Measurements from ENCODE around the gene OCEL1. TPM values are rescaled to one million over a fixed set of nuclear protein-coding genes. Genes with fewer than 3 reads are reported as not detected.
"Not testable (repeated sequence)": the region's sequence is repeated elsewhere in the genome, so short reads cannot be mapped to it uniquely, and the experiment has no call there.

OCEL1 gene
- total RNA-seq, 4 donors from 2014 or later = 6.7 to 17.7 (median 9.3) TPM

GRCh38 chr19:17185590-17185989 is 40.4 kb upstream of the OCEL1 start:
- ATAC-seq (ENCODE audit: low FRiP score) (no peak), DNase-seq (ENCODE audit: low spot score) (no peak)
- no peak for TF ChIP-seq CTCF (IDR thresholded peaks at IDR 0.05)

DNA sequence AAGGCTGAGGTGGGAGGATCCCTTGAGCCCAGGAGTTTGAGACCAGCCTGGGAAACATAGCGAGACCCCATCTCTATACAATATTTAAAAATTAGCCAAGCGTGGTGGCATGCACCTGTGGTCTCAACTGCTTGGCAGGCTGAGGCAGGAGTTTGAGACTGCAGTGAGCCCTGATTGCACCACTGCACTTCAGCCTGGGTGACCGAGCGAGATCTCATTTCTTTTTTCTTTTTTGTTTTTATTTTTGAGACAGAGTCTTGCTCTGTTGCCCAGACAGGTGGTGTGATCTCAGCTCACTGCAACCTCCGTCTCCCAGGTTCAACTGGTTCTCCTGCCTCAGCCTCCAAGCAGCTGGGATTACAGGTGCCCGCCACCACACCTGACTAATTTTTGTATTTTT is 34.3 kb upstream of the OCEL1 start:
- not testable (repeated sequence) for ATAC-seq (ENCODE audit: low FRiP score); DNase-seq (ENCODE audit: low spot score)

DNA sequence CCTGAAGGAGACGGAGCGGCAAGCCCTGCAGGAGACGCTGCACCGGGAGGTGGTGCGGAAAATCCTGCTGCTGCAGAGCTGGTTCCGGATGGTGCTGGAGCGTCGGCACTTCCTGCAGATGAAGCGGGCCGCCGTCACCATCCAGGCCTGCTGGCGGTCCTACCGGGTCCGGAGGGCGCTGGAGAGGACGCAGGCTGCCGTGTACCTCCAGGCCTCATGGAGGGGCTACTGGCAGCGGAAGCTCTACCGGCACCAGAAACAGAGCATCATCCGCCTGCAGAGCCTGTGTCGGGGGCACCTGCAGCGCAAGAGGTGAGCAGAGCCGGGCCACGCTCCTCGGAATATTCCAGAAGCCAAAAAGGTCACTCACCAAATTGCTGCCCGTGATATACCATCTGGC is 33.3 kb upstream of the OCEL1 start:
- TF ChIP-seq CTCF (IDR thresholded peaks at IDR 0.05) = no peak
- ATAC-seq (ENCODE audit: low FRiP score) (peak; percentile 9), DNase-seq (ENCODE audit: low spot score) (no peak)

- TF ChIP-seq CTCF (IDR thresholded peaks at IDR 0.05) = no peak
- no peak for DNase-seq (ENCODE audit: low spot score)
- no peak for ATAC-seq (ENCODE audit: low FRiP score)
Observed at GRCh38 chr19:17194608-17195007, 31.4 kb upstream of the OCEL1 start.

GRCh38 chr19:17195106-17195505 is 30.9 kb upstream of the OCEL1 start:
- no peak for TF ChIP-seq CTCF (IDR thresholded peaks at IDR 0.05)
- DNase-seq (ENCODE audit: low spot score) (no peak), ATAC-seq (ENCODE audit: low FRiP score) (no peak)

- ATAC-seq (ENCODE audit: low FRiP score) = no peak
- no peak for DNase-seq (ENCODE audit: low spot score)
- TF ChIP-seq CTCF (IDR thresholded peaks at IDR 0.05) = no peak
Observed at GRCh38 chr19:17196610-17197009, 29.4 kb upstream of the OCEL1 start.

GRCh38 chr19:17197666-17198065 is 28.4 kb upstream of the OCEL1 start:
- no peak for ATAC-seq (ENCODE audit: low FRiP score)
- no peak for TF ChIP-seq CTCF (IDR thresholded peaks at IDR 0.05)
- DNase-seq (ENCODE audit: low spot score) = no peak
